ENCODE results near the gene LYRM4.

Gene LYRM4

DNA sequence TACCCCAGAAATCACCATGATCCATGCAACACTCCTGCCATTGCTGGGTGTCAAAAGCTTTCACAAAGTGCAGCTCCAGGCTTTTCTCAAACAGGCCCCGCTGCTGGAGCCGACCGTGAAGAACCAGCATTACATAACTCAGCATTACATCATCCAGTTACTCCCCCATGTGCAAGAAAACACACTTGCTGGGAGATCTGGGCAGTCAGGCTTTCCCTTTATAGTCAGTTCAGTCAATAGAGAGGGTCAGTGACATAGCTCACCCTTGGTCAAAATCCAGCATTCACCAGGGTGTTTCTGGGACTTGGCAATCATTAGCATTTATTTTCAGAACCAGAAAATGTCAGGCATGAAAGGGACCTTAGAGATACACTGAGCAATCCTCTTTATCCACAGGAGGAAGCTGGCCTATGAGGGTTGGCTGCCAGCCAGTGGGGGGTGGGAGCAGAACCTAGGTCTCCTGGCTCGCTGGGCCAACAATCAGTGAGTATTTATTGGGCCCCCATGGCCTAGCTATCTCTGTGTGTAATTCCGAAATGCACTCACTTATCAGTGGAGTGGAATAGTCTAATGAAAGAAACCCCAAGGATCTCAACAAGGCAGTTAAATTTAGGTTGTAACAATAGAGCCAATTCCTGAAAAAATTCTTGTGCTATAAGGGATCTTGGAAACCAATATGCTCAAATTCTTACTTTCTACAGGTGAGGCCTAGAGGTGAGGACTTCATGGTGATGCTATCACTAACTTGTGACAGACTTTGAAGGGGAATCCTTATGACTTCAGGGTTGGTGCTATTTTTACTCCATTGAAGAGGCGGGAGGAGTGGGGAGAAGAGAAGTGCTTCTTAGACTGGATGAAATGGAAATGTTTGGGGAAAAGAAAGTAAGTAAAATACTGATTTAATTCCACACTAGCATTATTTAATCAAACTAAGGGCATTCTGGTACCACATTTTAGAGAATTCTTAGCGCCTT is 54.6 kb downstream of the LYRM4 start (continued):
- TF ChIP-seq ZNF621 (tag by site-specific recombination; IDR thresholded peaks at IDR 0.05) (no peak), GLIS2 (tag by site-specific recombination; IDR thresholded peaks at IDR 0.05) (peak; percentile 44), SCRT1 (tag by site-specific recombination; IDR thresholded peaks at IDR 0.05; ENCODE audit: borderline replicate concordance) (no peak), ZBTB8A (tag by site-specific recombination; IDR thresholded peaks at IDR 0.05) (peak; percentile 26; the same call in 1 of the 2 replicates), ZNF544 (tag by site-specific recombination; IDR thresholded peaks at IDR 0.05) (no peak), PRDM1 (tag by site-specific recombination; IDR thresholded peaks at IDR 0.05) (peak; percentile 66), ZNF24 (tag by site-specific recombination; IDR thresholded peaks at IDR 0.05) (peak; percentile 64), OVOL3 (tag by site-specific recombination; IDR thresholded peaks at IDR 0.05) (no peak), ZNF624 (tag by site-specific recombination; IDR thresholded peaks at IDR 0.05) (no peak), TRIM28 (IDR thresholded peaks at IDR 0.05; ENCODE audit: borderline replicate concordance, low read length) (peak; percentile 55; the same call in 1 of the 2 replicates), ZNF292 (tag by site-specific recombination; IDR thresholded peaks at IDR 0.05; ENCODE audit: borderline replicate concordance, low read depth) (no peak), ZNF354C (tag by site-specific recombination; IDR thresholded peaks at IDR 0.05; ENCODE audit: borderline replicate concordance, low read depth) (no peak), ZBTB17 (tag by site-specific recombination; IDR thresholded peaks at IDR 0.05) (peak; percentile 83), ZNF514 (tag by site-specific recombination; IDR thresholded peaks at IDR 0.05) (no peak), ZNF223 (tag by site-specific recombination; IDR thresholded peaks at IDR 0.05) (no peak), ZNF623 (tag by site-specific recombination; IDR thresholded peaks at IDR 0.05) (no peak), ZNF394 (tag by site-specific recombination; IDR thresholded peaks at IDR 0.05; ENCODE audit: borderline replicate concordance) (peak; percentile 62; the same call in 1 of the 2 replicates), ZNF239 (tag by site-specific recombination; IDR thresholded peaks at IDR 0.05) (no peak), ZFP3 (tag by site-specific recombination; IDR thresholded peaks at IDR 0.05; ENCODE audit: low read depth) (no peak), ZFP41 (tag by site-specific recombination; IDR thresholded peaks at IDR 0.05; ENCODE audit: borderline replicate concordance) (no peak), ZNF221 (tag by site-specific recombination; IDR thresholded peaks at IDR 0.05; ENCODE audit: borderline replicate concordance) (no peak), ZNF830 (tag by site-specific recombination; IDR thresholded peaks at IDR 0.05; ENCODE audit: low read depth) (no peak), ZFP69B (tag by site-specific recombination; IDR thresholded peaks at IDR 0.05) (peak; percentile 17; the same call in 1 of the 2 replicates), ZNF707 (tag by site-specific recombination; IDR thresholded peaks at IDR 0.05) (no peak), ZNF140 (tag by site-specific recombination; IDR thresholded peaks at IDR 0.05) (no peak), EGR2 (tag by site-specific recombination; IDR thresholded peaks at IDR 0.05; ENCODE audit: low read depth) (no peak), ZNF670 (tag by site-specific recombination; IDR thresholded peaks at IDR 0.05; ENCODE audit: low read depth) (no peak)
- TF ChIP-seq, protein P1, sequence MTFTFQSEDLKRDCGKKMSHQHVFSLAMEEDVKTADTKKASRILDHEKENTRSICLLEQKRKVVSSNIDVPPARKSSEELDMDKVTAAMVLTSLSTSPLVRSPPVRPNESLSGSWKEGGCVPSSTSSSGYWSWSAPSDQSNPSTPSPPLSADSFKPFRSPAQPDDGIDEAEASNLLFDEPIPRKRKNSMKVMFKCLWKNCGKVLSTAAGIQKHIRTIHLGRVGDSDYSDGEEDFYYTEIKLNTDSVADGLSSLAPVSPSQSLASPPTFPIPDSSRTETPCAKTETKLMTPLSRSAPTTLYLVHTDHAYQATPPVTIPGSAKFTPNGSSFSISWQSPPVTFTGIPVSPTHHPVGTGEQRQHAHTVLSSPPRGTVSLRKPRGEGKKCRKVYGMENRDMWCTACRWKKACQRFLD (tag by site-specific recombination; IDR thresholded peaks at IDR 0.05): no peak
- TF ChIP-seq, protein P2, sequence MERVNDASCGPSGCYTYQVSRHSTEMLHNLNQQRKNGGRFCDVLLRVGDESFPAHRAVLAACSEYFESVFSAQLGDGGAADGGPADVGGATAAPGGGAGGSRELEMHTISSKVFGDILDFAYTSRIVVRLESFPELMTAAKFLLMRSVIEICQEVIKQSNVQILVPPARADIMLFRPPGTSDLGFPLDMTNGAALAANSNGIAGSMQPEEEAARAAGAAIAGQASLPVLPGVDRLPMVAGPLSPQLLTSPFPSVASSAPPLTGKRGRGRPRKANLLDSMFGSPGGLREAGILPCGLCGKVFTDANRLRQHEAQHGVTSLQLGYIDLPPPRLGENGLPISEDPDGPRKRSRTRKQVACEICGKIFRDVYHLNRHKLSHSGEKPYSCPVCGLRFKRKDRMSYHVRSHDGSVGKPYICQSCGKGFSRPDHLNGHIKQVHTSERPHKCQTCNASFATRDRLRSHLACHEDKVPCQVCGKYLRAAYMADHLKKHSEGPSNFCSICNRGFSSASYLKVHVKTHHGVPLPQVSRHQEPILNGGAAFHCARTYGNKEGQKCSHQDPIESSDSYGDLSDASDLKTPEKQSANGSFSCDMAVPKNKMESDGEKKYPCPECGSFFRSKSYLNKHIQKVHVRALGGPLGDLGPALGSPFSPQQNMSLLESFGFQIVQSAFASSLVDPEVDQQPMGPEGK (tag by site-specific recombination; IDR thresholded peaks at IDR 0.05): peak; percentile 59
- TF ChIP-seq, protein P3, sequence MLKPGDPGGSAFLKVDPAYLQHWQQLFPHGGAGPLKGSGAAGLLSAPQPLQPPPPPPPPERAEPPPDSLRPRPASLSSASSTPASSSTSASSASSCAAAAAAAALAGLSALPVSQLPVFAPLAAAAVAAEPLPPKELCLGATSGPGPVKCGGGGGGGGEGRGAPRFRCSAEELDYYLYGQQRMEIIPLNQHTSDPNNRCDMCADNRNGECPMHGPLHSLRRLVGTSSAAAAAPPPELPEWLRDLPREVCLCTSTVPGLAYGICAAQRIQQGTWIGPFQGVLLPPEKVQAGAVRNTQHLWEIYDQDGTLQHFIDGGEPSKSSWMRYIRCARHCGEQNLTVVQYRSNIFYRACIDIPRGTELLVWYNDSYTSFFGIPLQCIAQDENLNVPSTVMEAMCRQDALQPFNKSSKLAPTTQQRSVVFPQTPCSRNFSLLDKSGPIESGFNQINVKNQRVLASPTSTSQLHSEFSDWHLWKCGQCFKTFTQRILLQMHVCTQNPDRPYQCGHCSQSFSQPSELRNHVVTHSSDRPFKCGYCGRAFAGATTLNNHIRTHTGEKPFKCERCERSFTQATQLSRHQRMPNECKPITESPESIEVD (tag by site-specific recombination; IDR thresholded peaks at IDR 0.05): peak; percentile 35; the same call in 1 of the 2 replicates
- TF ChIP-seq, protein P4, sequence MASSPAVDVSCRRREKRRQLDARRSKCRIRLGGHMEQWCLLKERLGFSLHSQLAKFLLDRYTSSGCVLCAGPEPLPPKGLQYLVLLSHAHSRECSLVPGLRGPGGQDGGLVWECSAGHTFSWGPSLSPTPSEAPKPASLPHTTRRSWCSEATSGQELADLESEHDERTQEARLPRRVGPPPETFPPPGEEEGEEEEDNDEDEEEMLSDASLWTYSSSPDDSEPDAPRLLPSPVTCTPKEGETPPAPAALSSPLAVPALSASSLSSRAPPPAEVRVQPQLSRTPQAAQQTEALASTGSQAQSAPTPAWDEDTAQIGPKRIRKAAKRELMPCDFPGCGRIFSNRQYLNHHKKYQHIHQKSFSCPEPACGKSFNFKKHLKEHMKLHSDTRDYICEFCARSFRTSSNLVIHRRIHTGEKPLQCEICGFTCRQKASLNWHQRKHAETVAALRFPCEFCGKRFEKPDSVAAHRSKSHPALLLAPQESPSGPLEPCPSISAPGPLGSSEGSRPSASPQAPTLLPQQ (tag by site-specific recombination; IDR thresholded peaks at IDR 0.05): peak; percentile 69
- TF ChIP-seq, protein P5, sequence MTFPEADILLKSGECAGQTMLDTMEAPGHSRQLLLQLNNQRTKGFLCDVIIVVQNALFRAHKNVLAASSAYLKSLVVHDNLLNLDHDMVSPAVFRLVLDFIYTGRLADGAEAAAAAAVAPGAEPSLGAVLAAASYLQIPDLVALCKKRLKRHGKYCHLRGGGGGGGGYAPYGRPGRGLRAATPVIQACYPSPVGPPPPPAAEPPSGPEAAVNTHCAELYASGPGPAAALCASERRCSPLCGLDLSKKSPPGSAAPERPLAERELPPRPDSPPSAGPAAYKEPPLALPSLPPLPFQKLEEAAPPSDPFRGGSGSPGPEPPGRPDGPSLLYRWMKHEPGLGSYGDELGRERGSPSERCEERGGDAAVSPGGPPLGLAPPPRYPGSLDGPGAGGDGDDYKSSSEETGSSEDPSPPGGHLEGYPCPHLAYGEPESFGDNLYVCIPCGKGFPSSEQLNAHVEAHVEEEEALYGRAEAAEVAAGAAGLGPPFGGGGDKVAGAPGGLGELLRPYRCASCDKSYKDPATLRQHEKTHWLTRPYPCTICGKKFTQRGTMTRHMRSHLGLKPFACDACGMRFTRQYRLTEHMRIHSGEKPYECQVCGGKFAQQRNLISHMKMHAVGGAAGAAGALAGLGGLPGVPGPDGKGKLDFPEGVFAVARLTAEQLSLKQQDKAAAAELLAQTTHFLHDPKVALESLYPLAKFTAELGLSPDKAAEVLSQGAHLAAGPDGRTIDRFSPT (tag by site-specific recombination; IDR thresholded peaks at IDR 0.05): no peak; the same call in 1 of the 2 replicates

Measured in HEK293 (cell line).